Fibroblast of lung (primary cell): ENCODE results near the gene JAKMIP3. TPM values are rescaled to one million over a fixed set of nuclear protein-coding genes. Genes with fewer than 3 reads are reported as not detected.

Experiments
- DNase-seq, 2 donors: peaks; one replicate each; pipeline versions ENCODE4 v3.0.0 to v3.0.0-alpha.2; 2010; ENCODE audit warnings: low read depth in 2 of 2
- H2AFZ ChIP-seq: 2 replicates; pipeline ENCODE4 v1.5.1; 2012; ENCODE audit warnings: low read length, control low read depth, inconsistent platforms
- H3K27ac ChIP-seq: 2 replicates; pipeline ENCODE4 v1.5.1; 2011; ENCODE audit warnings: low read length, control low read depth; ENCODE audit not compliant: insufficient read depth
- H3K27me3 ChIP-seq: 2 replicates; pipeline ENCODE4 v1.5.1; 2011; ENCODE audit warnings: mild to moderate bottlenecking, low read length; ENCODE audit not compliant: control insufficient read depth, insufficient read depth
- H3K36me3 ChIP-seq: 2 replicates; pipeline ENCODE4 v1.5.1; 2011; ENCODE audit warnings: low read length; ENCODE audit not compliant: control insufficient read depth, insufficient read depth
- H3K4me1 ChIP-seq: 2 replicates; pipeline ENCODE4 v1.5.1; 2011; ENCODE audit warnings: low read length; ENCODE audit not compliant: control insufficient read depth, insufficient read depth; ENCODE audit errors: extremely low read depth
- H3K4me2 ChIP-seq: 2 replicates; pipeline ENCODE4 v1.5.1; 2011; ENCODE audit warnings: low read length, control low read depth; ENCODE audit not compliant: insufficient read depth; ENCODE audit errors: extremely low read depth
- H3K4me3 ChIP-seq, 4 experiments: fragments of 200-600 bp in 1 of 4; sonication (generic) in 1 of 4; replicated peaks in 1 of 4; 2 replicates each; pipeline ENCODE4 v1.5.1; 2011 to 2016; ENCODE audit warnings: low read length in 4 of 4, low read depth in 3 of 4, mild to moderate bottlenecking in 3 of 4, control low read depth in 2 of 4, inconsistent platforms in 1 of 4, mixed read lengths in 1 of 4; ENCODE audit not compliant: insufficient read depth in 1 of 4; ENCODE audit errors: control extremely low read depth in 1 of 4
- H3K79me2 ChIP-seq: 2 replicates; pipeline ENCODE4 v1.5.1; 2012; ENCODE audit warnings: mild to moderate bottlenecking, low read length, inconsistent platforms; ENCODE audit not compliant: control insufficient read depth, insufficient read depth
- H3K9ac ChIP-seq: 2 replicates; pipeline ENCODE4 v1.5.1; 2011; ENCODE audit warnings: mild to moderate bottlenecking, low read length, control low read depth; ENCODE audit not compliant: insufficient read depth
- H3K9me3 ChIP-seq: 2 replicates; pipeline ENCODE4 v1.5.1; 2012; ENCODE audit warnings: low read depth, low read length; ENCODE audit not compliant: control insufficient read depth, insufficient read depth
- H4K20me1 ChIP-seq: 2 replicates; pipeline ENCODE4 v1.5.1; 2011; ENCODE audit warnings: low read length; ENCODE audit not compliant: control insufficient read depth, insufficient read depth; ENCODE audit errors: extremely low read depth
- EZH2 ChIP-seq: IDR thresholded peaks from 2 replicates; pipeline ENCODE4 v1.5.1; 2012; ENCODE audit warnings: low read length, control low read depth, mild to moderate bottlenecking; ENCODE audit errors: missing control alignments
- polyA plus RNA-seq, 2 donors: library from polyadenylated mRNA; depleted of rRNA in 1 of 2; stranded (reverse) in 1 of 2; unstranded in 1 of 2; fragments of >200 nt; gene quantifications; 2 replicates each; pipeline ENCODE4 v1.2.1, GENCODE V29; 2011 to 2012; ENCODE audit warnings: missing spikeins in 1 of 2
- total RNA-seq: library from RNA; depleted of rRNA; stranded (reverse); fragments of >200 nt; gene quantifications from 2 replicates; pipeline ENCODE4 v1.2.1, GENCODE V29; 2014
- TF ChIP-seq, protein P1 (sequence below), 2 donors: IDR thresholded peaks in 1 of 2; conservative IDR thresholded peaks in 1 of 2; 1 replicate in 1 of 2; 2 replicates in 1 of 2; pipeline ENCODE4 v1.5.1; 2011 to 2012; ENCODE audit warnings: low read length in 2 of 2, control low read depth in 1 of 2, inconsistent platforms in 1 of 2, low read depth in 1 of 2, mild to moderate bottlenecking in 1 of 2

The JAKMIP3 gene
- total and polyA plus RNA-seq, 2 donors (not counting 1 experiment from before 2014, with no cell fraction given): 0.17 TPM

DNA sequence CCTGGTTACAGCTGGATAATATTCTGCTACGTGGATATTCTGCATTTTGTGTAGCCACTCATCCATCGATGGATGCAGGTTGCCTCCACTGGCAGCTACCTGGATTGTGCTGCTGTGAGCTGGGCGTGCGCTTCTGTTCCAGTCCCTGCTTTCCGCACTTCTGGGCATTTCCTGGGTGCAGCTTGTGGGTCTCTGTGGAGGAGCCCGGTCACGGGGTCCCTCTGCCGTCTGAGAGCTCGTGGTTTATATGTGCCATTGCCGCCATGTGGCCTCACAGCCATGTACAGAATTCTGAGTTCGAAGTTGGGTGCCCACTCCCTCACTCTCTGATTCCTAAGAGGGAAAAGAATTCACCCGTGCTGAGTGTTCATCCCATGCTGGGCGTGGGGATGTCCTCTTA, 38.3 kb downstream of the JAKMIP3 start:
- Histone ChIP-seq H3K36me3 (no peaks in the 10 kb centered on the region), H3K9ac (no peak overlapping the region), H3K9me3 (no peaks in the 10 kb centered on the region), H4K20me1 (no peaks in the 10 kb centered on the region), H3K4me2 (no peak overlapping the region), H3K27me3 (no peaks in the 10 kb centered on the region), H3K27ac (no peak overlapping the region), H3K4me3 (no peak overlapping the region), H3K79me2 (no peaks in the 10 kb centered on the region), H3K4me1 (no peaks in the 10 kb centered on the region), H2AFZ (no peak overlapping the region)
- no peak for DNase-seq
- TF ChIP-seq, protein P1, sequence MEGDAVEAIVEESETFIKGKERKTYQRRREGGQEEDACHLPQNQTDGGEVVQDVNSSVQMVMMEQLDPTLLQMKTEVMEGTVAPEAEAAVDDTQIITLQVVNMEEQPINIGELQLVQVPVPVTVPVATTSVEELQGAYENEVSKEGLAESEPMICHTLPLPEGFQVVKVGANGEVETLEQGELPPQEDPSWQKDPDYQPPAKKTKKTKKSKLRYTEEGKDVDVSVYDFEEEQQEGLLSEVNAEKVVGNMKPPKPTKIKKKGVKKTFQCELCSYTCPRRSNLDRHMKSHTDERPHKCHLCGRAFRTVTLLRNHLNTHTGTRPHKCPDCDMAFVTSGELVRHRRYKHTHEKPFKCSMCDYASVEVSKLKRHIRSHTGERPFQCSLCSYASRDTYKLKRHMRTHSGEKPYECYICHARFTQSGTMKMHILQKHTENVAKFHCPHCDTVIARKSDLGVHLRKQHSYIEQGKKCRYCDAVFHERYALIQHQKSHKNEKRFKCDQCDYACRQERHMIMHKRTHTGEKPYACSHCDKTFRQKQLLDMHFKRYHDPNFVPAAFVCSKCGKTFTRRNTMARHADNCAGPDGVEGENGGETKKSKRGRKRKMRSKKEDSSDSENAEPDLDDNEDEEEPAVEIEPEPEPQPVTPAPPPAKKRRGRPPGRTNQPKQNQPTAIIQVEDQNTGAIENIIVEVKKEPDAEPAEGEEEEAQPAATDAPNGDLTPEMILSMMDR (conservative IDR thresholded peaks at IDR 0.05 in 1 of 2, IDR thresholded peaks at IDR 0.05 in 1 of 2; ENCODE audit: low read depth in 1 of 2, low read length in 2 of 2): no peak
- TF ChIP-seq EZH2: no peak

DNA sequence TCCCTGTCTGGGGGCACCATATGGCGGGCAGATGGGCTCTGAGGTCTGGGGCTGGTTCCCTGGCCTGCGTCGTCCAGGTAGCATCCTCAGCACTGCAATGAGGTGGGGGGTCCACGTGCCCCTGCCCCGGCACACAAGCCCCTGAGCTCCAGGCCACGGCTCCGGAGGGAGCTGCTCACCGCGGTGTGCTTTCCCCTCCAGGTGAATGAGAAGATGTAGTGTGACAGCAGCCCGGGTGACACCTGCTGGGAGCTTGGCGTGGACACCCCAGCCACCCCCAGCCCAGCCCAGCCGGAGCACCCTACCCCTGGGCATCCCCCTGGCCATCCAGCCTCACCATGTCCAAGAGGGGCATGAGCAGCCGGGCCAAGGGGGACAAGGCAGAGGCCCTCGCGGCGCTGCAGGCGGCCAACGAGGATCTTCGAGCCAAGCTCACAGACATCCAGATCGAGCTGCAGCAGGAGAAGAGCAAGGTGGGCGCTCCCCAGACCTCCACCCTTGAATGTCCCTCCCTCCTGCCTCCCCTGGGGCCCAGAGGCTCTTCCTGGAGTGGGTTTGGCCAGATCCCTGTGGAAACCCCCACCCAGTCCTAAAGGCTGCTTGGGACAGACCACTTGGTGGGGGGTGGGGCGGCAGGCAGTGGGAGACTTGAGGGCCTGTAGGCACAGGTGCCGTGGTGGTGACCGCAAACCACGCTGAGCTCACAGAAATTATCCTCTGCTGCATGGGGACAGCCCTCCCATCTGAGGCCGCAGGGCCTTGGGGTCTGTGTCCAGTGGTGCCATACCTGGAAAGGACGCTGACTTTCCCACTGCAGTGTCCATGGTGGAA, 38.9 kb downstream of the JAKMIP3 start:
- Histone ChIP-seq H3K27ac (no peak overlapping the region), H3K36me3 (no peaks in the 10 kb centered on the region), H4K20me1 (no peaks in the 10 kb centered on the region), H3K4me2 (no peak overlapping the region), H2AFZ (no peak overlapping the region), H3K9me3 (no peaks in the 10 kb centered on the region), H3K4me1 (no peaks in the 10 kb centered on the region), H3K79me2 (no peaks in the 10 kb centered on the region), H3K27me3 (no peaks in the 10 kb centered on the region), H3K4me3 (no peak overlapping the region), H3K9ac (no peak overlapping the region)
- TF ChIP-seq, protein P1 (conservative IDR thresholded peaks at IDR 0.05 in 1 of 2, IDR thresholded peaks at IDR 0.05 in 1 of 2; ENCODE audit: low read depth in 1 of 2, low read length in 2 of 2): no peak
- TF ChIP-seq EZH2: no peak
- DNase-seq: no peak

DNA sequence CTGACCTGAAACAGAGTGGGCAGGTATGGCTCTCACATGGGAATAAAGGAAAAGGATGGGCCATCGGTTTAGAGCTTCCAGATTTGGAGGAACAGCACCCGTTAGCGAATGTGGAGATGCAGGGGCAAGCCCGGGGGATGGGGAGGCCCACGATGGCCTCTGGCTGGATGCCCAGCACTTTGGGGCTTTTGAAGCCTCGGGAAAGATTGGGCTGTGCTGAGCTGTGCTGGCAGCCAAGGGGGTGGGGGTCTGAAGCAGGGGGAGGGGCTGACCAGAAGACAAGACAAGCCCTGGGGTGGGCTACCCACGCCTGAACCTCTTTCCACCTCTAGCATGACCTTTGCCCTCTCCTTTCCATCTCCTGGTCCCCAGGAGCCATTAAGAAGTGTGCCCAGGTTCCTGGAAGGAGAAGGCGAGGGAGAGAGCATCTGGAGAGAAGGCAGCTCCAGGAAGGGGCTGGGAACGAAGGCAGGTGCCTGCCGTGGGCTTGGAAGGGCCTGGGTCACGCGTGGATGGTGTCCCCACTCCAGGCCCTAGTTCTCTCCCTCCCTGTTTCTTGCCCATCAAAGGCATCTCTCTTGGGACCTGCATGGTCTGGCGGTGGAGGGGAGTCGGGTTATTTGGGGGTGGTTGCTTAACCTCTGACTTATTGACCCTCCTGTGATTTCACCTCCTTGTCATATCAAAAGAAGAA, 39.7 kb downstream of the JAKMIP3 start:
- Histone ChIP-seq H3K4me3 (no peak overlapping the region), H3K9me3 (no peaks in the 10 kb centered on the region), H3K79me2 (no peaks in the 10 kb centered on the region), H2AFZ (no peak overlapping the region), H3K4me1 (no peaks in the 10 kb centered on the region), H3K27ac (no peak overlapping the region), H3K9ac (no peak overlapping the region), H3K36me3 (no peaks in the 10 kb centered on the region), H3K4me2 (no peak overlapping the region), H4K20me1 (no peaks in the 10 kb centered on the region), H3K27me3 (no peaks in the 10 kb centered on the region)
- DNase-seq: no peak
- TF ChIP-seq, protein P1 (conservative IDR thresholded peaks at IDR 0.05 in 1 of 2, IDR thresholded peaks at IDR 0.05 in 1 of 2; ENCODE audit: low read depth in 1 of 2, low read length in 2 of 2): no peak
